SH-SY5Y (cell line): ENCODE measurements around the gene OXNAD1.

Experiments
- GATA2 ChIP-seq: IDR thresholded peaks from 2 replicates; pipeline ENCODE4 v1.6.1; 2011; ENCODE audit warnings: mild to moderate bottlenecking, low read depth, low read length
- GATA3 ChIP-seq: IDR thresholded peaks from 2 replicates; pipeline ENCODE4 v1.6.1; 2011; ENCODE audit warnings: low read depth, mild to moderate bottlenecking, low read length, moderate library complexity

DNA sequence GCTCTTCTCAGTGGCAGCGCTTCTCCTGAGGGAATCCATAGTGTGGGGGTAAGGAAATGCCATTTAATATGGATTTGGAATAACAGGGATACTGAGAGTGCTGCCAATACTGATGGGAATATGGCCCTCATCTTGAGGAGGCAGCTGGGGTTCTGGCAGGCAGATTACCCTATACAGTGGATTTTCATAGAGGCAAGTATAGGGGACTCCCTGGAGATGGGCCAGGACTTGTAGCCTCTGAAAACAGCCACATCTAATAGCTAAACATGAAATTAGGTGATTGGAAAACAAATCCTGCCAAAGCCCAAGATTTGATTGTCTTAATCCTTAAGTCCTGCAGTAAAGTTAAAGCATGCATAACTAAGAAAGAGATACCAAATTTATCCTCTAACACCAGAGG lies 31.2 kb upstream of the OXNAD1 start:
- TF ChIP-seq GATA3 (no peak), GATA2 (no peak)
